Skin epidermis (tissue), 12 donors: ENCODE data around the gene CASTOR1.

Experiments
- H3K27ac ChIP-seq, 21 experiments: fragments of 200-600 bp; sonication (generic) in 11 of 21; one replicate each; pipeline ENCODE4 v1.5.0; 2020; ENCODE audit warnings: mild to moderate bottlenecking in 3 of 21, inconsistent platforms in 2 of 21, moderate library complexity in 2 of 21
- H3K4me3 ChIP-seq, 7 experiments: fragments of 200-600 bp; sonication (generic) in 2 of 7; one replicate each; pipeline ENCODE4 v1.5.0; 2020; ENCODE audit warnings: inconsistent platforms in 2 of 7, mild to moderate bottlenecking in 2 of 7, moderate library complexity in 1 of 7

CASTOR1 gene

DNA sequence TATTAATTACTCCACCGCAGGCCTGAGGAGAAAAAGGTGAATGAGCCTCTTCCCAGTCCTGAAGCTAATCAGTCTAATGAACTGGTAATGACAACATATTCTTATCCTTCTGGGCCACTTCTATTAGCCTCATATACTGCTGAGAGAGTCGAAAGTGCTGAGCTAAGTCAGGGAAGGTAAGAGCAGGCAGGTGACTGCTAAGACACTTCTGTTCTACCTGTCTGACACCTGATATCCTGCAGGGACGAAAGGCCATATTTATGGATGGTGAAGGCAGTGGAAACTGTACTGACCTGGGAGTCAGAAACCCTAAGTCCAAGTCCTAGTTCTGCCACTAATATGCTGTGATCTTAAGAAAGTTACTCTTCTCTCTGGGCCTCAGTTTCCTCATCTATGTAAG, 33.9 kb upstream of the CASTOR1 start:
- H3K27ac ChIP-seq = peak overlapping the region in 6 of 21 experiments; percentile 9 to 98 (median 91)
- H3K4me3 ChIP-seq = no peak overlapping the region

DNA sequence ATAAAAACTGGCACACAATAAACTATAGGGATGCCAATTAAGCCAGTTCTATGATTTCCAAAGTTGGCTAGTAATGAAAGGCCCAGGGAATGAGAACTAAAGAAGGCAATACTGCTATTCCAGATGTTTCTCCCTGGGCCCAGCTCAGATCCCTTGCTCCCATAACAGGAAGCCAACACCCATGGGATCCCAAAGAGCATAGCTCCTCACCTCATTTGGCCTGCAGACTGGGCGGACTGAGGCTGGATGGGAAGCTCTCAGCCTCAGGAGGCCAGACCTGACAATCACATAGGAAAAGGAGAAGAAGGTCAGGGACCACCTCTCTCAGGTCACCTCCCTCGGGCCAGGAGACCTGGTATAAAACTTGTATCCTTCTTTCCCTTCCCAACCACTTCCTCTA, 32.2 kb upstream of the CASTOR1 start:
- Histone ChIP-seq H3K27ac (peak overlapping the region in 12 of 21 experiments; percentile 11 to 63 (median 44)), H3K4me3 (no peak overlapping the region)

DNA sequence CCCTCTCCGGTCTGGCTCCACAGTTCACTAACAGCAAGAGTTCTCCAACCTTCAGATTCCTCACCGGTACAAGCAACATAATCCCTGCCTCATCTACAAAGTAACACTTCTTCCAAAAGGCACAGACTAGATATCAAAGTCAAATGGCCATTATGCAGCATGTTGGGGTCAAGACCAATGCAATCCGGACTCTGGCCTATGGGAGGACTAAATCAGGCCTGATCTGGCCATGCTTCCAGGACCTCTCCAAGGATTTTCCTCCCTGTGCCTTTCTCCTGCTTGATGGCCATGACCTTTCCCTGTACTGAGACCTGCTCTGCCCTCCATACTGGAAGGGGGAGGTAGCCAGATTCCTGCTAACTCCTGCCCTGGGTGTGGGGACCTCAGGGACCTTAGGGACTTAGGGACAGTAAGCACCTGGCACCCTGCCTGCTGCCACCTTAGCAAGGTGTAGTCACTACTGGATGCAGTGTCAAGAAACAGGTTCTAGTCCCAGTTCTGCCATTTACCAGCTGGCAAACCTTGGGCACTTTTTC, 30.8 kb upstream of the CASTOR1 start:
- Histone ChIP-seq H3K4me3 (no peak overlapping the region), H3K27ac (peak overlapping the region in 8 of 21 experiments; percentile 2 to 50 (median 35))

DNA sequence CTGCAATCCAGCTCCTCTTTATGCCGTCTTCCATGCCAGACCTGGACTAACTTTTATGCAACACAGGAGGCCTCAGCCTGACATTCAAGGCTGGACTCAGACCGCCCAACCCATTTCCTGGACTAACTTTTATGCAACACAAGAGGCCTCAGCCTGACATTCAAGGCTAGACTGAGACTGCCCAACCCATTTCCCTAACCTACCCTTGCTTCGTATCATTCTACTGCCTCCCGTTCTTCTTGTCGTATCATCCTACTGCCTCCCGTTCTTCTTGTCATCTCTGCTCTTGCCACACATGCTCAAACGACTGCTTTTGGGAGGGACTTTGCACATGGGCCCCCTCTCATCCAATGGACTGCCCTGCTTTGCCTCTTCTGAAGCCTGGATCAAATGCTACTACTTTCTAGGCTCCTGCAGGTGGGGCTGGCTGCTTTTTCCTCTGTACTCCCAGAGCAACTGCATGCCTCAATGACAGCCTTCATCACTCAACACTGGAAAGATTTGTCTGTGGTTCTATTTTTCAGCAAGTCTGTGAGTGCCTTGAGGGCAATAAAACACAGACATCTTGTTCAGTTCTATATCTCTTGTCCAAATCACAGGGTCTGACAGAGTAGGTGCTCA, 29.6 kb upstream of the CASTOR1 start:
- H3K4me3 ChIP-seq = no peak overlapping the region
- H3K27ac ChIP-seq = peak overlapping the region in 11 of 21 experiments; percentile 7 to 70 (median 37)

DNA sequence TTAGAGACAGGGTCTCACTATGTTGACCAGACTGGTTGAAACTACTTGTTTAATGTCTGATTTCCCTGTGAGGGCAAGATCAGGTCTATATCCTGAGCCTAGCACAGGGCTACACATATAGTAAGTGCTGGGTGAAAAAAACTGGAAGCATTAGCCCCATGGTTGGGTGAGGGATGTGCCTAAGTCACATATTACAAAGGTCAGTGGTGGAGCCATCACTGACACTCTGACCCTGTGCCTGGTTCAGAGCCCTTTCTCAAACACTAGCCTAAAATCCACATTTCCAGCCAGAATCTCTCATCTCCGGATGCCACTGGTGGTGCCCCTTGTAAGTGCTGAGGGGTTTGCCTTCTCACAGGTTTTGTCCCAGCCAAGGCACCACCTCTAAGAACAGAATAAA, 28.5 kb upstream of the CASTOR1 start:
- no peak overlapping the region for H3K4me3 ChIP-seq
- peak overlapping the region in 8 of 21 experiments; percentile 2 to 45 (median 12) for H3K27ac ChIP-seq

DNA sequence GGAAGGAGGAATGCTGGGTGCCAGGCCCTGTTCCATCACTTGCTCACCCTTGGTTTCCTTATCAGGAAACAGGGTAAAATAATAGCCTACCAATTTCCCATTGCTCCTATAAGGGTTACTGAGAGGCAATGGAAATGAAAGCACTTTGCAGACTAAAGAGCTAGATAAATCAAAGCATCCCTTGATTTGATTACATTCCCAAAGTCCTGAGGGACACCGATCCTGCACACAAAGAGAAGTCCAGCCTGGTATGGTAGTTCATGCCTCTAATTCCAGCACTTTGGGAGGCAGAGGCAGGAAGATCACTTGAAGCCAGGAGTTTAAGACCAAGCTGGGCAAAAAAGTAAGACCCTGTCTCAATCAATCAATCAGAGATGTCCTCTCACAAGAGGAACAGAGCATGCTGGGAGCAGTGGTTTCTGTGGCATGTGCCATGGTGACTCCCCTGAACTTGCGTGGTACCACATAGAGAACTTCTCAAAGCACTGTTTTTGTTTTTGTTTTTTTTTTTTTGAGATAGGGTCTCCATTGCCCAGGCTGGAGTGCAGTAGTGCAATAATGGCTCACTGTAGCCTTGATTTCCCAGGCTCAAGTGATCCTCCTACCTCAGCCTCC, 26.8 kb upstream of the CASTOR1 start:
- peak overlapping the region in 5 of 21 experiments; percentile 42 to 94 (median 75) for H3K27ac ChIP-seq

DNA sequence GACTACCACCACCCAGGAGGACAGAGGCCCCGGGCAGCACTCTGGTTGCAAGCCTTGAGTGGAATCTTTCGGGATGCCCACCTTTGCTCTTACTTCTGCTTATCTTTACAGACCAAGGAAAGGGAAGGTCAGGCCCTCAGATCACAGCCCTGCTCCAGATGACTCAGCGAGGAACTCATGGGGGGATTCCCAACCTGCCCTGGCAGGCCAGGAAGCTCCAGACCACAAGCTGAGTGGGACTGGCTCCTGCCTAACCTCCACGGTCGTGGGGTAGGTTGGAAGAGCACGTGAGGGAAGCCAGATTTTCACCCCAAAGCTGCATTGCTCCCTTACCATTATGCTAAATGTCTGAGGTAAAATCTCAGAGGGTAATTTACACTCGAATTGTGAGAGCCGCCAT, 25.6 kb upstream of the CASTOR1 start:
- peak overlapping the region in 12 of 21 experiments; percentile 3 to 94 (median 43) for H3K27ac ChIP-seq

More for the DNA sequence above, 26.8 kb upstream of the CASTOR1 start:
- H3K4me3 ChIP-seq = no peak overlapping the region

DNA sequence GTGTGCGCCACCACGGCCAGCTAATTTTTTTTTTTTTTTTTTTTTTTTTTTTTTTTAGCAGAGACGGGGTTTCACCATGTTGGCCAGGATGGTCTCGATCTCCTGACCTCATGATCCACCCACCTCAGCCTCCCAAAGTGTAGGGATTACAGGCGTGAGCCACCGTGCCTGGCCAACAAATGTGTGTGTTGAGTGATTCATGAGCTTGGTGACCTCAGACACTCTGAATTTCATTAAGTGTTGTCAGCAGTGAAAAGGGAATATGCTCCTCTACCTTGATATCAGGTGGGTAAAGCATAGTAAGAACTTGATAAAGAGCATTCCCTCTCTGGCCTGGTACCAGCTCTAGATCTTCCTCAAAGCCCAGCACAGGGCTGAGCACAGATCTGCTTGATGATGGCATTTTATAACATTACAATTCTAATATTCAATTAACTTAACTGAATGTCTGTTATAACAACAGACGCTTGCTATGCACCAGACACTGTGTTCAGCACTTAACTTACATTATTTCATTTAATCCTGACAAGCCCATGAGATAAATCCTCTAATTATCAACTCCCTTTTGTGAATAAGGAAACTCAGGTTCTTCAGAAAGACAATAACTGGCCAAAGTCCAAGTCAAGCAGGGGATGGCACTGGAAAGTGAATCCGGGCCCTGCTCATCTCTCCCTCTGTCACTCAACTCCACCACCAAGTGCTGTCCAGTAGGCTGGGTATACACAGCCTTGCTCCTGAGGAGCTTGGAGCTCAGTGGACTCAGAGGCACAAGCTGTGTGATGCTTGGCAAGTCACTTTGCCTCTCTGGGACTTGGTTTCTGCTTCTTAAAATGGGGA, 24.4 kb upstream of the CASTOR1 start:
- Histone ChIP-seq H3K27ac (peak overlapping the region in 13 of 21 experiments; percentile 5 to 94 (median 58)), H3K4me3 (no peak overlapping the region)

More for the DNA sequence above, 25.6 kb upstream of the CASTOR1 start:
- H3K4me3 ChIP-seq = no peak overlapping the region

DNA sequence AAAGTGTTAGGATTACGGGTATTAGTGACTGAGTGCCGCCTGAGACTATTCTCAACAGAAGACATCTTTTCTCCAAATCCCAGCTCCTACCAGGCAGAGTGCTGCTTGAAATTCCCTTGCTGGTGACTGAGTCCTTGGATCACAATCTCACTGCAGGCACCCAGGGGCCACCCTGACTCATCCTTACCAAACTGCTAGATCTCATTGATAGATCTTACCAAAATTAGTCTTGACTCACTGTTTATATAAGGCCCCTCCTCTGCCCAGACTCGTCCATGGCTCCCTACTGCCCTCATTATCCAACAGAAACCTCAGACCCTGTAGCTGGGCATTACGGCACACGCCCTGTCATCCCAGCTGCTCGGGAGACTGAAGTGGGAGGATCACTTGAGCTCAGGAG, 22.7 kb upstream of the CASTOR1 start:
- H3K27ac ChIP-seq = peak overlapping the region in 19 of 21 experiments; percentile 63 to 97 (median 85)
- H3K4me3 ChIP-seq = no peak overlapping the region

DNA sequence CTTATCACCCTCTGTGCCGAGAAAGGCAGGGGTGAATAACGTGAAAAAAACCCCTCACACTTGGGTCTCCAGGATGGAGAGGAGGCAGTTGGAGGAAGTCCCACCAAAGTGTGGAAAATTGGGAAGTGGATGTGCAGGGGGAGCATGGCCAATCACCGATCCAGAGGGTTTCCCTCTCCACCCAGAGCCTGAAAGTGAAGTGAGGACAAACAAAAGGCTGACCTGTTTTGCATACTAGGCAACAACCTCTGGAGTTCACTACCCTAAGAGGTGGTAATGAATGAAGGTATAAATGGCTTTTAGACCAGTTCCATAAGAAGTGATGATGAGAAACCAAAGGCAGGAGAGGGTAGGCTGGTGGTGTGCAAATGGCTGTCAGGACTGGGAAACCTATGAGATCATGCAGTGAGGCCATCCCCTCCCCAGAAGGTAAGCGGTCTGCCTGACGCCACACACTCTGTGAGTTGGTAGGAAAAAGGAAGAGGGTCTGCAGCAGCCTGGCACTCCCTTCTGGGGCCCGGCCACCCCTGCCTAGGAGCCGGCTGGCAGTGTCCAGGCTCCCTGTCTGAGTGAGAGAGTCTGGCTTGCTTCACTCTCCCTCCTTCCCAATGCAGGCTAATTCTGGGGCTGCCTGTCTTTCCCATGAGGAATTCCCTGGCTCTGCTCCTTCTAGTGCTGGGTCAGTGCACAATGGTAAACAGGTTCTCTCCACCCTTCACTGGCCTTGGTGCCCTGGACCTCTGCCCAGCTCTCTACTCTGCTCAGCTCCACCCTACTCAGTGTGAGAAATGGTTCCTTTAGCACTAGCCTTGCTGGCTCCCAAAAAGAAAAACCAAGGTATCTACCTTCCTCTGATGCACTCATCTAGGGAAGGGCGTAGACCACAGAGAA, 21.8 kb upstream of the CASTOR1 start:
- Histone ChIP-seq H3K27ac (peak overlapping the region in 20 of 21 experiments; percentile 59 to 97 (median 84)), H3K4me3 (no peak overlapping the region)

DNA sequence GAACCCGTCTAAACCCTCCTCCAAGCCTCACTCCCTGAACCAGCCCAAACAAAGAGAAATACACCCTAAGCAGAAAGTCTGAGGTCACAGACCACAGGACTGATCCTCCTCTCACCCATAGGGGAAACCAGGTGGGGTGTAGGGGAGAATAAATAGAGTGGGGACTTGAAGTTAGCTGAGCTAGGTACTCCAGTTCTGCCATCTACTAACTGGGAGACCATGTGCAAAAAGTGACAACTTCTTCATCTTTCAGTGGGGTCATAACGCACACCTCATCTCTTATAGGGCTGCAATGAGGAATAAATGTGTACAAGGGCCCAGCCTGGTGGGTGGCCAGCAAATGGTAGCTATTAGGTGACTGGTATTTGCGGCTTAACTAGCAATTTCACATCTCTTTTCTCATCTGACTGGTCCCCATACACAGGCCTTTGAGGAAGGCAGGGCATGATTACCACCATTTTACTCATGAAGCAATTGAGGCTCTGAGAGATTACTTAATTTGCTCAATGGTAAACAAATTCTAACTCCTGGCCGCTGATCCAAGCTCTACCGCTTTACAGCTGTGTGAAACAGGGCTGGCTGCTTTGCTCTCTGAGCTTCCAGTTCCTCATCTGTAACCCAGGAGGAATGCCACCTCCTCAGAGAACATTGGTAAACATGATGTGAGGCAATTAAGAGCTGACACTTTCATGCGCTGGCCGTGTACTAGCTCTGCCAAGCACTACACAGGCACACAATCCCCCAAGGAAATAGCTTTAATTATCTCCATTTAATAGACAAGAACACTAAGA, 20.8 kb upstream of the CASTOR1 start:
- H3K4me3 ChIP-seq = no peak overlapping the region
- H3K27ac ChIP-seq = peak overlapping the region in 20 of 21 experiments; percentile 60 to 97 (median 84)

DNA sequence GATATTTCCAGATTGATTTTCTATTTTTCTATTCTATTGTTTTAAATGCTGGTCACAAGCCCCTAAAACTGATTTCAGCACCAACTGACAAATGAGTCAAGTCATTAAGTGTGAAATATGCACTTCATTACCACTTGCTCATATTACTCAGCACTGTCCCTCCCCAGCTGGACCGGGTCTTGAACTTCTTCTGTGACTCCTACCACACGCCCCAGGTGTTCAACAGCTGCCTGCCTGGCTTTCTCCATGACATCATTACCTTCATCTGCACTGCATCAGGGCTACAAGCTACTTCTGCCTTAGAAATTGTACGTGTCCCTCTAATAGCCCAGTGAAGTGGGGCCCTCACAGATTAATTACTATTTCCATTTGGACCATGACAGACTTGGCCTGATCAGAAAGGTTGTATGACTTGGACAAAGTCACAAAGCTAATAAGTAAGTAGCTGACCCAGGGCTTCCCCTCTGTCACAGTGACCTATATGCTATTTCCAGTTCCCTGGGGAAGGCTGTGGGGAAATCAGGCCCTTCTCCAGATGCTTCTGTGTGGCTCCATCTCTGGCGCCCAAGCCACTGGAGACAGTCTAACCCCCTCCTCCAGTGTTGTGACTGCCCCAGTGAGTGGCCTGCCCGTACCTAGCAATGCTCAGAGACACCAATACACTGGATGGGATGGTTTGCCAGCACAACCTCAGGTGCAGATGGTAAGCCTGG, 19.4 kb upstream of the CASTOR1 start:
- H3K27ac ChIP-seq = peak overlapping the region in 20 of 21 experiments; percentile 60 to 97 (median 86)
- H3K4me3 ChIP-seq = no peak overlapping the region

DNA sequence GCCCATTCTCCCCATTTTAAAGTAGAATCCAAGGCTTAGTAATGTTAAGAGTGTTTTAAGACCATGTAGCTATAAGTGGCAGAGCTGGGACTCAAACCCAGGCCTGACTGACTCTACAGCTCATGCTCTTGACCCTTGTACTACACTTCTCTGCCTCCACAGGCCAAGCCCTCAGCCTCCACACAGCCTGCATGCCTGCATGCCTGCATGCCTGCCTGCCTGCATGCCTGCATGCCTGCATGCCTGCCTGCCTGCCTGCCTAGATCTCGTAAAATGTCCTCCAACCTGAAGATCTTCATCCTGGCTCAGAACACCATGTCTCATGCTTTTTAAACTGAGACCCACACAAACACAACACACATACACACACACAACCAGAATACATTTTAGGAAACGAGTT, 18.8 kb upstream of the CASTOR1 start:
- H3K27ac ChIP-seq = peak overlapping the region in 20 of 21 experiments; percentile 28 to 97 (median 86)
- H3K4me3 ChIP-seq = no peak overlapping the region

DNA sequence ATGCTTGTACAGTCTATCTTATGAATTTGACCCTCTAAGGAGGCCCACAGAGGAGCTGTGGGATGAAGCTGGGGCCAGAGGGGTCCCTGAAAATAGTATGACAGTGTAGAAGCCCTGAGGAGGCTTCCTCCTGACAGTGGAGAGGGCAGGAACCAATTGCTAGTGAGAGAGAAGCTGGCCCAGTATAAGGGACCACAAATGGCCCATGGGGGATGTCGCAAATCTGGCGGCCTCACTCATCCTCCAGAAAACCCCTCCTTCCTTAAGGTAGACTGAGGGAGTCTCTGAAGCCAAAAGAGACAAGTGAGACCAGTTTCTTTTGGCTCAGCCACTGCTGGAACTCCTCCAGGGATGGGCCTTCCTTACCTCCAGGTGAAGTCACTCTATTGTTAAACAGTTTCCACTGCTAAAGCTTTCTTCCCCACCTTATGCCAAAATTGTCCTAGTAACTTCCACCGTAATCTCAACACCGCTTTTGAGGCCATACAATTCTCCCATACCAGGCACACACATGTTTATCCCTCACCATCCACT, 17.8 kb upstream of the CASTOR1 start:
- H3K4me3 ChIP-seq = no peak overlapping the region
- H3K27ac ChIP-seq = peak overlapping the region; percentile 23 to 97 (median 86)

DNA sequence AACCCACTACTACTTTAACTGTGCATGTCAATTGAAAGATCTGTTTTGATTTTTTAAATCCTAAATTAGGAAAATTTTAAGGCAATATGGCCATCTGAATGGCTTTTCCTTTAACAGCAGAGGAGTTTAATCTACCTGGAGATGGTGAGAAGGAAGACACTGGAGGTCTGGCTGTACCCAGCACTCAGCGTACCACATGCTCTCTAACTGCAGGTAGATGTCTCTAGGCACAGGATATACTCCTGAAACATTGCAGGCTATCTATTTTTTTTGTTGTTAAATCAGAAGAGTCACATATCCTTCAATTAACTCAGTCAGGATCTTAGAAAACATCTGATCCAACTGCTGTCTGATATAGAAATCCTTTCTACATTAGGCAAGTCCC, 17.3 kb upstream of the CASTOR1 start:
- Histone ChIP-seq H3K4me3 (no peak overlapping the region), H3K27ac (peak overlapping the region; percentile 23 to 97 (median 86))

DNA sequence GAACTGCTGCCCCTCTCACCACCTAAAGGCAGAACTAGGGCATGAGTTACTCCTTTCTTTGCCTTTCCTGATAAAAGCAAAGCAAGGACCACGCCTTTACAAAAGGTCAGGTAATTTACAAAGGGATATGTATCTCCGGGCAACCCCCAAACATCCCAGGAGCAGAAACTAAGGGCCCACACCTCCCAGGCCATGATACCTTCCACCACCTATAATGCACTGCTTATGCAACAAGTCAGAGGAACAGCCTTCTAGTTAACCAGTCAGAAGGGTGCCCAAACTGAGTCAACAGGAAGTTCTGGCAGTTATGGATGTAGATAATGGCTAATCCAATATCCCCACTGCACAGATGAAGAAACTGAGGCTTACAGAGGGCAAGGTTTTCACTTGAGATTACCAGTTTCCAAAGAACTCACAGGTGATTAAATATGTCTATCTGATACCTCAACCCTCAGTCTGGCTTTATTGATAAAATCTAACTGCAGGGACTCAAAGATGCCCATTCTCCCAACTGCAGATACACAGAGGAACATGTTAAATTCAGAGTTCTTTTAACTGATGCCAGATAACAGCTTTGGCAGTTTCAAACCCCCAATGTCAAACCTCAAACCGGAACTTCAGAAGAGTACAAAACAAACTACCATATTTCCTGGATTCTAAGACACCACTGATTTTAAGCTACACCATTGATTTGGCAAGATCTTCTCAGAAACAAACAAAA, 16.8 kb upstream of the CASTOR1 start:
- Histone ChIP-seq H3K4me3 (no peak overlapping the region), H3K27ac (peak overlapping the region; percentile 40 to 97 (median 86))

DNA sequence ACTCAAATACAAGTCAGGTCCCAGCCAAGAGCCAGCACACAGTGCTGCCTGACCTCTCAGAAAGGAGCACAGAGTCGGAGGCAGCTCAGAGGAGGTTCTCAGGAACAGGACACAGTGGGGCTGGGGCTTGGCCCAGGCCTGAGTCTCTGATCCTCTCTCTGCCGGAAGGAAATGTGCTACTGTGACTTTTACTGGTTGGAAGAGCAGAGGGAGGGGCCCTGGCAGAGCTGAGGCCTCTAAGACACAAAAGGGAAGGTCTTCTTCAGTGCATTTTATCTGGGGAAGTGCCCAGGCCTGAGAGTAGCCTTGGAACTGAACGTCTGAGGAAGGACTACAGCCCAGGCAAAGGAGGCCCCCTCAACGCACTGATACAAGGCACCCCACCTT, 16.2 kb upstream of the CASTOR1 start:
- Histone ChIP-seq H3K4me3 (no peak overlapping the region), H3K27ac (peak overlapping the region; percentile 40 to 97 (median 86))
